ENCODE results near the gene TLX1.

The TLX1 gene

DNA sequence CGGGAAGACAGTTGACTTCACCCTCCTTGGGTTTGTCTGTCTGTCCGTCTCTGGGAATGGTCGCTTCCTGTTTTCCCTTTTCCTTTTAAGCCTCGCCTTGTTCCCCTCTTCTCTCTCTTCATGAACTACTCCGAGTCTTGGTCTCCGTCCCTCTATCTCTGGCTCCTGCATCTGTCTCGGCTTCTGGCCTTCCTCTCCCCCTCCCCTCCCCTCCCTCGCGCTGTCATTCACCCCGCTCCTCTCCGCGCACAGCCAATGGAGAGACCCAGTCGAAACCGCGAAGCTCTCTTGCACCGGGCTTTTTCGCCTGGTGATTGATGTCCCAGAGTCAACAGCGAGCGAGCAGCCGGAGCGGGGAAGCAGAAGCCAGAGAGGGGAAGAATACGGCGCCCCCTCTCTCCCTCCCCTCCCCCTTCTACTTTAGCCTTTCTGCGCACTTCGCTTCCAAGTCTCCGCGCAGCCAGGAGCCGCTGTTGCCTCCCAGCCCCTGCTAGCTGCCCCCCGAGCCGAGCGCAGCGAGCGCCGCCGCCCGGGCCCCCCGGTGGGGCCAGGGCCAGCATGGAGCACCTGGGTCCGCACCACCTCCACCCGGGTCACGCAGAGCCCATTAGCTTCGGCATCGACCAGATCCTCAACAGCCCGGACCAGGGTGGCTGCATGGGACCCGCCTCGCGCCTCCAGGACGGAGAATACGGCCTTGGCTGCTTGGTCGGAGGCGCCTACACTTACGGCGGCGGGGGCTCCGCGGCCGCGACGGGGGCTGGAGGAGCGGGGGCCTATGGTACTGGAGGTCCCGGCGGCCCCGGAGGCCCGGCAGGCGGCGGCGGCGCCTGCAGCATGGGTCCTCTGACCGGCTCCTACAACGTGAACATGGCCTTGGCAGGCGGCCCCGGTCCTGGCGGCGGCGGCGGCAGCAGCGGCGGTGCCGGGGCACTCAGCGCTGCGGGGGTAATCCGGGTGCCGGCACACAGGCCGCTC is at the start of gene TLX1:
Gene TLX1, plus strand, starts transcription at position 317 of the 978 bp plus-strand sequence. Its CDS starts 242 bp downstream, at position 559.
- DNase-seq (ENCODE audit: low spot score) = no peak

GRCh38 chr10:101085846-101086245 is 45.3 kb upstream of the TLX1 start:
- no peak for DNase-seq (ENCODE audit: low spot score)

GRCh38 chr10:101087376-101087775 is 43.7 kb upstream of the TLX1 start:
- DNase-seq (ENCODE audit: low spot score) = no peak

DNA sequence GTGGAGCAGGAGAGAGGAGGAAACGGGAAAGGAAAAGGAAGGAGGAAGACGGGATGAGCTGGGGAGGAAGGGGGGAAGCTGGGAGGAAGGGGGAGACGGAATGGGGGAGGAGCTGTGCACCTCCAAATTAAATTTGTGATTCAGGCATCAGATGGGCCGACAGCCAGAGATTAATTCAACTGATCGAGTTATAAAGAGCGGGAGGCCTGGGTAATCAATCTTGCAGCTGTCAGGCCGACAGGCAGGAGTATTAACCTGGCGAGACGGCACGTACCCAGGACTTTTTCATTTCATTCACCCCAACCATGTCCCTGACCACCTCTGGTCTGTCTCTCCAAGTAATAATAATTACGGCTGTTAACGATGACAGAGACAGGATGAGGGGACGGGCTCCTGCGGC is 43.1 kb upstream of the TLX1 start:
- DNase-seq (ENCODE audit: low spot score) = no peak

- DNase-seq (ENCODE audit: low spot score) = no peak
Measured at GRCh38 chr10:101089520-101090299, 41.4 kb upstream of the TLX1 start.

DNA sequence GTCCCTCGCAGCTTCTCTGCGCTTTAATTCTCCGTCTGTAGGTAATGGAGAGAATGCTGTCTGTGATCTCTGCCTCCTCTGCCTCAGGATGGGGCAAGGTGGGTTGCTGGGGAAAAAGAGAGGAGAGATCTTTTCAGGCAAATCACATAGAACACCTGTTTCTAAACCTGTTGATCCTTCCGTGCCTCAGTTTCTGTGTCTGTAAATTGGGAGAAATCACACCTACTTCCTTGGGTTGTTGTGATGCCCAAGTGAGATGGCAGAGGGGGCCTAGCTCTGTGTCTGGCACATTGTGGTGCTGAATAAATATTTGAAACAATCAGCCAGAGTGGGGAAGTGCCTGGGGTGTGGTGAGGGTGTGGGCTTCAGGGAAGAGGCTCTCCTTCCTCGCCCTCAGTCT is 40.5 kb upstream of the TLX1 start:
- no peak for DNase-seq (ENCODE audit: low spot score)

GRCh38 chr10:101091546-101092290 is 39.4 kb upstream of the TLX1 start:
- no peak for DNase-seq (ENCODE audit: low spot score)

DNA sequence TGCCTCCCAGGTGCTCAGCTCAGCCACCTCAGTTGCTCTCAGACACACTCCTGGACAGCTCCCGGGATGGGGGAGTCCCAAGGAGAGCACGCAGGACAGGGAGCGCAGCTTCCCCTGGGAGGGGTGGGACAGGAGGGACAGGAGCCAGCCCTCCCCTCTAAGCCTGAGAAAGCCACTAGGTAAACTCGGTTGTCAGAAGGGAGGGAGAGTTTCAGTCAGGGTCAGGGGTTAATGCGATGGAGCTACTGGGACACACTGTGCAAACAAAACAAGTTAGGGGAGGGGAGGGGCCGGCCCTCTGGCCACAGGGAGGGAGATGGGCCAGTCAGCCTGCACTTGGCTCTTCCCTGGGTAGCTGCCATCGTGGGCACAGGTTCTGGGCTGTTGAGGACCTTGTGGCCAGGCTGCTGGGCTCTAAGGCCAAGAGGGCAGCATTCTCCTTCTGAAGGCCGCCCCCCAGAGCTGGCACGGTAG is 38.2 kb upstream of the TLX1 start:
- no peak for DNase-seq (ENCODE audit: low spot score)

DNA sequence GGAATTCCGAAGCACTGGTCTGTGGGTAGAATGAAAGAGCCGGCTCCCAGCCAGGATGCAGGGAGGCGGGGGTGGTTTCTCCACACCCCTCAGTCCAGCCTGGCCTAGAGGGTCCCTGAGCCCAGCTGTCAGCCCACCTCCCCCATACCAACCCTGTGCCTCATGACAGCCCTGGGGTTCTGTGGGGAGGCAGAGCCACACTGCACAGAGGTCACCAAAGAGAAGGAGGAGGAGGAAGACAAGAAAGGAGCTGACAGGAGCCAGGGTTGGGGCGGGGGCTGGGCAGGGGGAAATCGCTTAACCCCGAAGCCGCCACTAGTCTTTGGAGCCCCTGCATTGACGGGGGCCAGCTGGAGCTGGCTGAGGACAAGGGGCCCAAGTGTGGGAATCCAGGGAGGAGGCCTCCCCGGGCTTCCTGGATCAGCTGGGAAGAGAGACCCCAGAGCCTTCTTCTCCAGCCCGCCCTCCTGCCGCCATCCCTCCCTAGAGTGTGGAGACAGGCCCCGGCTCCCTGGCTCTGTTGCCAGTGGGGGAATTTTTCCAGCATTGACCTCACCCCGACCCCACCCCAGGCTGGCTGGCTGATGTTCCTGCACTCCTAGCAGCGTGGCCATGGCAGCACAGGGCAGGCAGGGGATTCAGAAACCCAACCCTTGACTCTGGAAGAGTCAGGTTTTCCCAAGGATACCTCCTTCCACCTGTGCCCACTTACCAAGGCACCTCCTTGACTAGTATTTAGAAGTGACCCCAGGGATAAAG is 36.8 kb upstream of the TLX1 start:
- DNase-seq (ENCODE audit: low spot score) = no peak

- no peak for DNase-seq (ENCODE audit: low spot score)
Measured at GRCh38 chr10:101095004-101095403, 36.1 kb upstream of the TLX1 start.

DNA sequence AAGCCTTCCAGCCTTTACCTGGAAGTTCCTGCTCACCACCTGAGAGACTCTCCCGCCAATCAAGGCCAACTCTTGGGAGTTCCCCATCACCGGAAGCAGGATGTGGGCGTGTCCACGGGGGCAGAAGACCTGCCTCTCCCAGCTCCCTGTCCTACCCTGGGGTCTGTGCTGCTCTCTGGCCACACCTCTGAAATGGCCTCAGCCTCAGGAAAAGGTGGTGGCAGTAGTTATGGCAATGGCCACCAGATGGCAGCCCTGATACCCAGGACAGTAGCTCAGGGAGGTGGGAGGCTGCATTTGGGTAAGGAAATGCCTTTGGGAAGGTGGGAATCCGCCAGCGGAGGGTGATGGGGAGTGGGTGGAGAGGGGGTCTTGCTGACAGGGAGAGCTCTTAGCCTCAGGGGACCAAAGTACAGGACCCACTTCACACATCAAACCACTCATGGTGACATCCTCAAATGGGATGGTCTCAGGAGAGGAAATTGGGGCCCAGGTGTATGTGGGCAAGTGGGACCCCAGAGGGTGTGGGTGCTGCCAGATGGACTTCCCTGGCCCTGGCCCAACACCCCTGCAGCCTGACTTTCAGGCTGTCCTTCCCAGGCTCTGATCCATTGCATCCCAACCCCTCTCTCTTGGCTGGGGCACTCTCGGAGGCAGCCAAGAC is 35.4 kb upstream of the TLX1 start:
- DNase-seq (ENCODE audit: low spot score) = peak; percentile 82

DNA sequence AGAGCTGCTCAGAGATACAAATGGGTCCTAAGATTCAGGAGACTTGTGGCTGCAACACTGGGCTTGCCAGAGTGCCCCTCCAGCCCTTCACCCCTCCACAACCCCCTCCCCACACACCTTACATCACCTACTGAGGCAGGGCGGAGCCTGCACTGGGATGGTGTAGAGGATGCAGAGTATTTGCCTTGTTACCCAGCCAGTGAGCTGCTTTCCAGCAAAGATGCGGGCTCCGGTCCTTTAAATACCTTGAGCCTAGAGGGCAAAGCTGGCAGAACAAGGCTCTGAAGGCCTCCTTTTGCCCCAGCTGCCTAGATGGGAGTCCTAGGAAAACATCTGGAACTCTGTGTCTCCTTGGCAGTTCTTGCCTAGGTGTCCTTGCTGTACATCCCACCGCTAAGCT is 34.7 kb upstream of the TLX1 start:
- DNase-seq (ENCODE audit: low spot score) = no peak

GRCh38 chr10:101097881-101098280 is 33.2 kb upstream of the TLX1 start:
- no peak for DNase-seq (ENCODE audit: low spot score)

GRCh38 chr10:101099901-101100300 is 31.2 kb upstream of the TLX1 start:
- no peak for DNase-seq (ENCODE audit: low spot score)

- DNase-seq (ENCODE audit: low spot score) = peak; percentile 33
Measured at GRCh38 chr10:101101372-101101881, 29.7 kb upstream of the TLX1 start.

GRCh38 chr10:101103430-101103829 is 27.7 kb upstream of the TLX1 start:
- DNase-seq (ENCODE audit: low spot score) = no peak

GRCh38 chr10:101106351-101106750 is 24.7 kb upstream of the TLX1 start:
- no peak for DNase-seq (ENCODE audit: low spot score)

DNA sequence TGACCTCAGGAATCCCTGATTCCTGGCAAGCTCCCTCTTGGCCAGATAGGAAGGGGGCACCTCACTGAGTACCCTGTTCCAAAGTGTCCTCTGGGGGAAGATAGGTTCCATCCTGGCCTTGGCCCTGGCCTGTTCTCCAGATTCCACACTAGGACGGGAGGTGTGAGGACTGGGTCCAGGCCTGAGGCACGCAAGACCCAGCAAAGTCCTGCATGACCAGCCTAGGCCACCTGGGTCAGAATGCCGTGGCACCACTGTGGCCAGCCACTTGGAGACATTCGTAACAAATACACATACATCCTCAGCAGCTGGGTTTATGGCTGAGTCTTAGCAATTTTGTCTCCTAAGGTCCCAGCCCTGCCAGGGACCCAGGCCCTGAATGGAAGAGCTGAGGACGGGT is 23.3 kb upstream of the TLX1 start:
- no peak for DNase-seq (ENCODE audit: low spot score)

DNA sequence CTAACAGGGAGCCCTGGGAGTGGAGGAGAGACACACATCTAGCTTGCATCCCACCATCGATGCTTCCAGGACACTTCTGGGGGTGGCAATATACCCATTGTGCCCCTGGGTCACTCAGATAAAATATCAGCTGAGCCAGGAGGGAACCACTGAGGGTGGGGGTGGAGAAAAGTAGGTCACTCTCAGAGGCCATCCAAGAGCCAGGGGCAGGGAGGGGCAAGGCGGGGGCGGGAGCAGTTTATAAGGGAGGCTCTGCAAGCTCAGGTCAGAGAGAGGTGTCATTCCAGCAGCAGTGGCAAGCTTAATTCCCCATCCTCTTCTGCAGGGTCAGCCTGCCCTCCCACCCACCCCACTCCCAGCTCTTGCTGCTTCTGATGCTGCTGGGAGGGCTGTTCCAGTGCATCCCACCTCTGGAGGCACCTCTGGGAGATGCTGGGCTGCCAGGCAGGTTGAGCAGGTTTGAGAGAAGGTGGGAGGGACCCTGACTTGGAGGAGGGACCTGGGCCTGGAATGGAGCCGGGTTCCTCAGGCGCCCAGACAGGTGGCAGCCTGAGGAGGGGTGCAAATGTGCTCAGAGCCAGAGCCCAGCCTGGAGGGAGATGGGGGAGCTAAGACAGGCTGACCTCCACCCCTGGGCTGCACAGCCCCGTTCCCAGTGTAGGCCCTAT is 20.1 kb upstream of the TLX1 start:
- DNase-seq (ENCODE audit: low spot score) = no peak

GRCh38 chr10:101111547-101111946 is 19.6 kb upstream of the TLX1 start:
- DNase-seq (ENCODE audit: low spot score) = no peak
